HG02623 (cell line): ENCODE results near the gene TMEM185A.
A peak's percentile ranks its signal among the peaks of the same experiment; 100 is the strongest.
"Not testable (repeated sequence)": the region's sequence is repeated elsewhere in the genome, so short reads cannot be mapped to it uniquely, and the experiment has no call there.

Experiments
- ATAC-seq: cut with Tn5 transposase; IDR thresholded peaks from one replicate; pipeline ENCODE4 v1.9.1; 2021; ENCODE audit warnings: moderate library complexity; ENCODE audit not compliant: unreplicated experiment

Gene TMEM185A

GRCh38 chrX:149631234-149632165, at the start of gene TMEM185A:
Gene TMEM185A, minus strand, starts transcription at chrX:149631792. Its CDS starts 212 bp downstream, at chrX:149631580.
- ATAC-seq: peak; percentile 91

- ATAC-seq: no peak
Measured at GRCh38 chrX:149681182-149681581, 49.6 kb upstream of the TMEM185A start.

GRCh38 chrX:149679164-149679678, 47.6 kb upstream of the TMEM185A start:
- ATAC-seq: not testable (repeated sequence)

GRCh38 chrX:149675554-149675953, 44.0 kb upstream of the TMEM185A start:
- not testable (repeated sequence) for ATAC-seq

GRCh38 chrX:149675088-149675487, 43.5 kb upstream of the TMEM185A start:
- ATAC-seq: not testable (repeated sequence)

GRCh38 chrX:149660613-149661012, 29.0 kb upstream of the TMEM185A start:
- ATAC-seq: not testable (repeated sequence)

- not testable (repeated sequence) for ATAC-seq
Measured at GRCh38 chrX:149656260-149656884, 24.8 kb upstream of the TMEM185A start.

- ATAC-seq: no peak
Measured at GRCh38 chrX:149652232-149652981, 20.8 kb upstream of the TMEM185A start.

GRCh38 chrX:149650162-149650561, 18.6 kb upstream of the TMEM185A start:
- ATAC-seq: no peak

- no peak for ATAC-seq
Measured at GRCh38 chrX:149648932-149649331, 17.3 kb upstream of the TMEM185A start.

- ATAC-seq: no peak
Measured at GRCh38 chrX:149647505-149647904, 15.9 kb upstream of the TMEM185A start.

GRCh38 chrX:149643496-149643895, 11.9 kb upstream of the TMEM185A start:
- no peak for ATAC-seq

GRCh38 chrX:149641835-149642234, 10.2 kb upstream of the TMEM185A start:
- ATAC-seq: no peak

GRCh38 chrX:149641432-149641831, 9.8 kb upstream of the TMEM185A start:
- ATAC-seq: no peak

- ATAC-seq: no peak
Measured at GRCh38 chrX:149639568-149639967, 8.0 kb upstream of the TMEM185A start.

GRCh38 chrX:149638860-149639259, 7.3 kb upstream of the TMEM185A start:
- no peak for ATAC-seq

- ATAC-seq: no peak
Measured at GRCh38 chrX:149633511-149633910, 1.9 kb upstream of the TMEM185A start.

- no peak for ATAC-seq
Measured at GRCh38 chrX:149630681-149631233, 835 bp downstream of the TMEM185A start.

- no peak for ATAC-seq
Measured at GRCh38 chrX:149629730-149630387, 1.7 kb downstream of the TMEM185A start.

GRCh38 chrX:149628768-149629167, 2.8 kb downstream of the TMEM185A start:
- no peak for ATAC-seq
